Measurements from ENCODE around the gene CFAP90.

CFAP90 gene

GRCh38 chr5:7881816-7882215 lies 30.9 kb upstream of the CFAP90 start:
- Histone ChIP-seq H3K27me3 (ENCODE audit: control insufficient read depth in 3 of 3, insufficient read depth in 3 of 3, low read depth in 1 of 3, low read length in 3 of 3) (no peaks in the 10 kb centered on the region), H3K18ac (ENCODE audit: low read length) (no peak overlapping the region), H3K14ac (ENCODE audit: low read length) (no peak overlapping the region), H3K9me3 (replicated peaks in 1 of 2; ENCODE audit: control insufficient read depth in 2 of 2, insufficient read depth in 1 of 2, low read depth in 1 of 2, low read length in 2 of 2) (no peaks in the 10 kb centered on the region), H4K8ac (ENCODE audit: low read depth, low read length) (no peak overlapping the region), H2AK5ac (ENCODE audit: low read depth, low read length) (no peak overlapping the region), H3K27ac (replicated peaks; ENCODE audit: low read length) (no peak overlapping the region), H3K4me3 (ENCODE audit: low read length in 2 of 2) (no peak overlapping the region), H4K91ac (ENCODE audit: low read depth, low read length, poor library complexity) (no peak overlapping the region), H3K4ac (ENCODE audit: low read length) (no peak overlapping the region), H2AFZ (ENCODE audit: low read length) (no peak overlapping the region), H3K4me2 (ENCODE audit: insufficient read depth, low read length, poor library complexity, severe bottlenecking) (no peak overlapping the region), H3K23ac (ENCODE audit: low read depth, low read length, poor library complexity) (no peak overlapping the region), H2BK12ac (ENCODE audit: low read length) (no peak overlapping the region), H3K79me1 (ENCODE audit: low read depth, low read length) (no peaks in the 10 kb centered on the region), H2BK5ac (ENCODE audit: low read length) (no peak overlapping the region), H2BK120ac (ENCODE audit: low read depth, low read length) (no peak overlapping the region), H3K4me1 (ENCODE audit: control insufficient read depth in 2 of 2, insufficient read depth in 1 of 2, low read depth in 1 of 2, low read length in 2 of 2) (no peaks in the 10 kb centered on the region), H2BK15ac (ENCODE audit: low read length) (no peak overlapping the region), H3K36me3 (replicated peaks in 1 of 2; ENCODE audit: control insufficient read depth in 2 of 2, insufficient read depth in 2 of 2, low read length in 2 of 2) (peaks cover 35 to 97% of the 10 kb centered on the region in 2 donors), H3K9ac (ENCODE audit: low read depth, low read length, poor library complexity) (no peak overlapping the region)
- WGBS, 2 donors (ENCODE audit: extremely low coverage in 2 of 2, insufficient read length in 2 of 2, insufficient replicate concordance in 1 of 2), result no CpG with 5 or more reads among the region's 2 CpGs
- DNase-seq (ENCODE audit: low spot score), result no peak

GRCh38 chr5:7881091-7881490 lies 30.2 kb upstream of the CFAP90 start:
- H3K18ac ChIP-seq (ENCODE audit: low read length), result no peak overlapping the region
- H3K36me3 ChIP-seq (replicated peaks in 1 of 2; ENCODE audit: control insufficient read depth in 2 of 2, insufficient read depth in 2 of 2, low read length in 2 of 2), result peaks cover 36 to 97% of the 10 kb centered on the region in 2 donors
- no peak overlapping the region for H3K9ac ChIP-seq (ENCODE audit: low read depth, low read length, poor library complexity)
- no peak overlapping the region for H2BK15ac ChIP-seq (ENCODE audit: low read length)
- H3K14ac ChIP-seq (ENCODE audit: low read length), result no peak overlapping the region
- no peaks in the 10 kb centered on the region for H3K9me3 ChIP-seq (replicated peaks in 1 of 2; ENCODE audit: control insufficient read depth in 2 of 2, insufficient read depth in 1 of 2, low read depth in 1 of 2, low read length in 2 of 2)
- no peak overlapping the region for H3K4me3 ChIP-seq (ENCODE audit: low read length in 2 of 2)
- no peaks in the 10 kb centered on the region for H3K79me1 ChIP-seq (ENCODE audit: low read depth, low read length)
- WGBS, 2 donors (ENCODE audit: extremely low coverage in 2 of 2, insufficient read length in 2 of 2, insufficient replicate concordance in 1 of 2), result no CpG with 5 or more reads among the region's 4 CpGs
- no peak for DNase-seq (ENCODE audit: low spot score)
- H3K23ac ChIP-seq (ENCODE audit: low read depth, low read length, poor library complexity), result no peak overlapping the region
- no peaks in the 10 kb centered on the region for H3K27me3 ChIP-seq (ENCODE audit: control insufficient read depth in 3 of 3, insufficient read depth in 3 of 3, low read depth in 1 of 3, low read length in 3 of 3)
- no peak overlapping the region for H2AK5ac ChIP-seq (ENCODE audit: low read depth, low read length)
- no peak overlapping the region for H2BK12ac ChIP-seq (ENCODE audit: low read length)
- no peak overlapping the region for H2BK5ac ChIP-seq (ENCODE audit: low read length)
- no peak overlapping the region for H4K8ac ChIP-seq (ENCODE audit: low read depth, low read length)
- no peak overlapping the region for H2BK120ac ChIP-seq (ENCODE audit: low read depth, low read length)
- H4K91ac ChIP-seq (ENCODE audit: low read depth, low read length, poor library complexity), result no peak overlapping the region
- no peak overlapping the region for H2AFZ ChIP-seq (ENCODE audit: low read length)
- no peaks in the 10 kb centered on the region for H3K4me1 ChIP-seq (ENCODE audit: control insufficient read depth in 2 of 2, insufficient read depth in 1 of 2, low read depth in 1 of 2, low read length in 2 of 2)
- no peak overlapping the region for H3K27ac ChIP-seq (replicated peaks; ENCODE audit: low read length)
- H3K4me2 ChIP-seq (ENCODE audit: insufficient read depth, low read length, poor library complexity, severe bottlenecking), result no peak overlapping the region
- no peak overlapping the region for H3K4ac ChIP-seq (ENCODE audit: low read length)

GRCh38 chr5:7878381-7878873 lies 27.5 kb upstream of the CFAP90 start:
- H4K8ac ChIP-seq (ENCODE audit: low read depth, low read length), result no peak overlapping the region
- H3K27ac ChIP-seq (replicated peaks; ENCODE audit: low read length), result no peak overlapping the region
- peaks cover 34 to 98% of the 10 kb centered on the region in 2 donors for H3K36me3 ChIP-seq (replicated peaks in 1 of 2; ENCODE audit: control insufficient read depth in 2 of 2, insufficient read depth in 2 of 2, low read length in 2 of 2)

GRCh38 chr5:7877851-7878250 lies 26.9 kb upstream of the CFAP90 start:
- no peak overlapping the region for H2BK12ac ChIP-seq (ENCODE audit: low read length)
- H3K14ac ChIP-seq (ENCODE audit: low read length), result no peak overlapping the region
- H2AK5ac ChIP-seq (ENCODE audit: low read depth, low read length), result no peak overlapping the region
- no peaks in the 10 kb centered on the region for H3K9me3 ChIP-seq (replicated peaks in 1 of 2; ENCODE audit: control insufficient read depth in 2 of 2, insufficient read depth in 1 of 2, low read depth in 1 of 2, low read length in 2 of 2)
- H2BK15ac ChIP-seq (ENCODE audit: low read length), result no peak overlapping the region
- H3K9ac ChIP-seq (ENCODE audit: low read depth, low read length, poor library complexity), result no peak overlapping the region
- H2BK5ac ChIP-seq (ENCODE audit: low read length), result no peak overlapping the region
- H3K23ac ChIP-seq (ENCODE audit: low read depth, low read length, poor library complexity), result no peak overlapping the region
- no peak overlapping the region for H3K4me3 ChIP-seq (ENCODE audit: low read length in 2 of 2)
- no peaks in the 10 kb centered on the region for H3K4me1 ChIP-seq (ENCODE audit: control insufficient read depth in 2 of 2, insufficient read depth in 1 of 2, low read depth in 1 of 2, low read length in 2 of 2)
- H3K27ac ChIP-seq (replicated peaks; ENCODE audit: low read length), result no peak overlapping the region
- no peak overlapping the region for H3K4ac ChIP-seq (ENCODE audit: low read length)
- no peak overlapping the region for H4K8ac ChIP-seq (ENCODE audit: low read depth, low read length)
- no peak overlapping the region for H3K4me2 ChIP-seq (ENCODE audit: insufficient read depth, low read length, poor library complexity, severe bottlenecking)
- no peak overlapping the region for H4K91ac ChIP-seq (ENCODE audit: low read depth, low read length, poor library complexity)
- H3K18ac ChIP-seq (ENCODE audit: low read length), result no peak overlapping the region
- H3K27me3 ChIP-seq (ENCODE audit: control insufficient read depth in 3 of 3, insufficient read depth in 3 of 3, low read depth in 1 of 3, low read length in 3 of 3), result no peaks in the 10 kb centered on the region
- H3K79me1 ChIP-seq (ENCODE audit: low read depth, low read length), result no peaks in the 10 kb centered on the region
- WGBS, 2 donors (ENCODE audit: extremely low coverage in 2 of 2, insufficient read length in 2 of 2, insufficient replicate concordance in 1 of 2), result no CpG with 5 or more reads among the region's 9 CpGs
- H2BK120ac ChIP-seq (ENCODE audit: low read depth, low read length), result no peak overlapping the region
- peaks cover 30 to 98% of the 10 kb centered on the region in 2 donors for H3K36me3 ChIP-seq (replicated peaks in 1 of 2; ENCODE audit: control insufficient read depth in 2 of 2, insufficient read depth in 2 of 2, low read length in 2 of 2)
- no peak overlapping the region for H2AFZ ChIP-seq (ENCODE audit: low read length)
- DNase-seq (ENCODE audit: low spot score), result no peak

More at GRCh38 chr5:7878381-7878873, 27.5 kb upstream of the CFAP90 start:
- H2BK12ac ChIP-seq (ENCODE audit: low read length), result no peak overlapping the region
- no peak overlapping the region for H2BK15ac ChIP-seq (ENCODE audit: low read length)
- no peak overlapping the region for H3K14ac ChIP-seq (ENCODE audit: low read length)
- H2BK120ac ChIP-seq (ENCODE audit: low read depth, low read length), result no peak overlapping the region
- H3K4me1 ChIP-seq (ENCODE audit: control insufficient read depth in 2 of 2, insufficient read depth in 1 of 2, low read depth in 1 of 2, low read length in 2 of 2), result no peaks in the 10 kb centered on the region
- H3K4me3 ChIP-seq (ENCODE audit: low read length in 2 of 2), result no peak overlapping the region
- H3K79me1 ChIP-seq (ENCODE audit: low read depth, low read length), result no peaks in the 10 kb centered on the region
- H3K27me3 ChIP-seq (ENCODE audit: control insufficient read depth in 3 of 3, insufficient read depth in 3 of 3, low read depth in 1 of 3, low read length in 3 of 3), result no peaks in the 10 kb centered on the region
- no peaks in the 10 kb centered on the region for H3K9me3 ChIP-seq (replicated peaks in 1 of 2; ENCODE audit: control insufficient read depth in 2 of 2, insufficient read depth in 1 of 2, low read depth in 1 of 2, low read length in 2 of 2)
- H2AK5ac ChIP-seq (ENCODE audit: low read depth, low read length), result no peak overlapping the region
- H2BK5ac ChIP-seq (ENCODE audit: low read length), result no peak overlapping the region
- no peak overlapping the region for H3K23ac ChIP-seq (ENCODE audit: low read depth, low read length, poor library complexity)
- no peak overlapping the region for H3K4ac ChIP-seq (ENCODE audit: low read length)
- no peak overlapping the region for H3K9ac ChIP-seq (ENCODE audit: low read depth, low read length, poor library complexity)
- no peak overlapping the region for H2AFZ ChIP-seq (ENCODE audit: low read length)
- no peak overlapping the region for H3K18ac ChIP-seq (ENCODE audit: low read length)
- H4K91ac ChIP-seq (ENCODE audit: low read depth, low read length, poor library complexity), result no peak overlapping the region
- H3K4me2 ChIP-seq (ENCODE audit: insufficient read depth, low read length, poor library complexity, severe bottlenecking), result no peak overlapping the region
- no peak for DNase-seq (ENCODE audit: low spot score)

All from neuronal stem cell (in vitro differentiated cells).